OCI-LY1 (cell line): Measurements from ENCODE around the gene P2RY8.

Source experiments
- CTCF ChIP-seq: fragments of 200-600 bp; sonication (generic), shearing (Covaris generic); IDR thresholded peaks from 2 replicates; pipeline ENCODE4 v1.5.1; 2017; ENCODE audit warnings: mild to moderate bottlenecking, antibody characterized with exemption, low read length, moderate library complexity, mixed read lengths
- EZH2 ChIP-seq: fragments of 200-600 bp; sonication (generic), shearing (Covaris generic); IDR thresholded peaks from 2 replicates; pipeline ENCODE4 v1.8.0; 2017; ENCODE audit warnings: borderline replicate concordance, mixed run types, mild to moderate bottlenecking, antibody characterized with exemption, low read length, moderate library complexity, mixed read lengths

- peak; percentile 89 for TF ChIP-seq CTCF
- TF ChIP-seq EZH2, result no peak
Measured at GRCh38 chrX:1453951-1454785, 82.8 kb downstream of the P2RY8 start.
